SK-N-SH treated with all-trans-retinoic acid at 6 μM for 48 hours (cell line): ENCODE data around the gene MYOD1.

Experiments
- ARNTL ChIP-seq: fragments of 450-650 bp; formaldehyde crosslinking; IDR thresholded peaks from 2 replicates; pipeline ENCODE4 v1.5.0; 2020; ENCODE audit warnings: low read depth, mild to moderate bottlenecking, moderate library complexity, borderline replicate concordance
- BACH2 ChIP-seq: fragments of 250-450 bp; sonication (Bioruptor Pico); IDR thresholded peaks from 2 replicates; pipeline ENCODE4 v1.9.0; 2021; ENCODE audit warnings: mild to moderate bottlenecking, borderline replicate concordance
- CREB5 ChIP-seq: fragments of 250-450 bp; sonication (Bioruptor Pico); IDR thresholded peaks from 2 replicates; pipeline ENCODE4 v1.5.1; 2020; ENCODE audit warnings: low read depth, mild to moderate bottlenecking, moderate library complexity
- CSDC2 ChIP-seq: fragments of 250-450 bp; sonication (Bioruptor Pico); IDR thresholded peaks from 2 replicates; pipeline ENCODE4 v1.5.0; 2020; ENCODE audit warnings: mild to moderate bottlenecking, moderate library complexity
- ESRRG ChIP-seq: fragments of 250-450 bp; sonication (Bioruptor Pico); IDR thresholded peaks from 2 replicates; pipeline ENCODE4 v1.6.1; 2021; ENCODE audit warnings: mild to moderate bottlenecking
- GLIS3 ChIP-seq: fragments of 250-450 bp; sonication (Bioruptor Pico); IDR thresholded peaks from 2 replicates; pipeline ENCODE4 v1.5.0; 2020; ENCODE audit warnings: mild to moderate bottlenecking, moderate library complexity
- ISL1 ChIP-seq: fragments of 250-450 bp; sonication (Bioruptor Pico); IDR thresholded peaks from 2 replicates; pipeline ENCODE4 v2.1.2; 2022; ENCODE audit warnings: mild to moderate bottlenecking, moderate library complexity
- OSR1 ChIP-seq: fragments of 250-450 bp; sonication (Bioruptor Pico); IDR thresholded peaks from 2 replicates; pipeline ENCODE4 v1.8.0; 2022; ENCODE audit warnings: moderate library complexity, mild to moderate bottlenecking, inconsistent platforms
- PATZ1 ChIP-seq: fragments of 250-450 bp; sonication (Bioruptor Pico); IDR thresholded peaks from 2 replicates; pipeline ENCODE4 v1.8.0; 2020; ENCODE audit warnings: mild to moderate bottlenecking, moderate library complexity, borderline replicate concordance
- RARB ChIP-seq: fragments of 250-450 bp; sonication (Bioruptor Pico); IDR thresholded peaks from 2 replicates; pipeline ENCODE4 v1.8.0; 2021; ENCODE audit warnings: mild to moderate bottlenecking, moderate library complexity
- TSHZ2 ChIP-seq: fragments of 250-450 bp; sonication (Bioruptor Pico); IDR thresholded peaks from 2 replicates; pipeline ENCODE4 v1.5.0; 2020; ENCODE audit warnings: mild to moderate bottlenecking, moderate library complexity
- ZNF565 ChIP-seq: fragments of 450-650 bp; formaldehyde crosslinking; conservative IDR thresholded peaks from 2 replicates; pipeline ENCODE4 v1.5.0; 2020; ENCODE audit warnings: low read depth, mild to moderate bottlenecking, moderate library complexity
- ZNF70 ChIP-seq: fragments of 450-650 bp; formaldehyde crosslinking; IDR thresholded peaks from 2 replicates; pipeline ENCODE4 v1.5.0; 2020; ENCODE audit warnings: mild to moderate bottlenecking, moderate library complexity

- TF ChIP-seq CREB5 (CRISPR knock-in tag) (no peak), ESRRG (CRISPR knock-in tag) (no peak), PATZ1 (no peak), ZNF70 (CRISPR knock-in tag) (no peak), ARNTL (CRISPR knock-in tag) (no peak), CSDC2 (CRISPR knock-in tag) (no peak), RARB (no peak), TSHZ2 (CRISPR knock-in tag) (no peak), BACH2 (CRISPR knock-in tag) (no peak), GLIS3 (no peak), ZNF565 (CRISPR knock-in tag) (no peak), ISL1 (no peak), OSR1 (no peak)
Observed at GRCh38 chr11:17683377-17684161, 35.8 kb upstream of the MYOD1 start.
